GM21528 (cell line): ENCODE results near the gene ARHGAP26.
A peak's percentile ranks its signal among the peaks of the same experiment; 100 is the strongest.

ENCODE experiments used
- ATAC-seq: cut with Tn5 transposase; IDR thresholded peaks from one replicate; pipeline ENCODE4 v1.9.1; 2021; ENCODE audit warnings: mild to moderate bottlenecking, moderate library complexity; ENCODE audit not compliant: unreplicated experiment, low FRiP score

Gene ARHGAP26

GRCh38 chr5:142782976-142783530, 12.9 kb downstream of the ARHGAP26 start:
- ATAC-seq = no peak

GRCh38 chr5:142783601-142784341, 13.6 kb downstream of the ARHGAP26 start:
- peak; percentile 70 for ATAC-seq

- no peak for ATAC-seq
Observed at GRCh38 chr5:142784401-142784955, 14.3 kb downstream of the ARHGAP26 start.

GRCh38 chr5:142785206-142785605, 15.0 kb downstream of the ARHGAP26 start:
- no peak for ATAC-seq

- ATAC-seq = no peak
Observed at GRCh38 chr5:142789206-142789605, 19.0 kb downstream of the ARHGAP26 start.

- no peak for ATAC-seq
Observed at GRCh38 chr5:142792012-142792864, 22.1 kb downstream of the ARHGAP26 start.

GRCh38 chr5:142792865-142793232, 22.7 kb downstream of the ARHGAP26 start:
- no peak for ATAC-seq

GRCh38 chr5:142794537-142794936, 24.4 kb downstream of the ARHGAP26 start:
- ATAC-seq = no peak

- no peak for ATAC-seq
Observed at GRCh38 chr5:142795251-142795650, 25.1 kb downstream of the ARHGAP26 start.

- no peak for ATAC-seq
Observed at GRCh38 chr5:142796492-142797109, 26.4 kb downstream of the ARHGAP26 start.

- no peak for ATAC-seq
Observed at GRCh38 chr5:142797420-142797819, 27.2 kb downstream of the ARHGAP26 start.

GRCh38 chr5:142798099-142798770, 28.1 kb downstream of the ARHGAP26 start:
- no peak for ATAC-seq

- ATAC-seq = peak; percentile 85
Observed at GRCh38 chr5:142800776-142801494, 30.8 kb downstream of the ARHGAP26 start.

GRCh38 chr5:142801495-142801871, 31.3 kb downstream of the ARHGAP26 start:
- no peak for ATAC-seq

GRCh38 chr5:142803428-142804125, 33.4 kb downstream of the ARHGAP26 start:
- ATAC-seq = no peak

GRCh38 chr5:142805339-142805738, 35.2 kb downstream of the ARHGAP26 start:
- no peak for ATAC-seq

- no peak for ATAC-seq
Observed at GRCh38 chr5:142806841-142807267, 36.7 kb downstream of the ARHGAP26 start.

GRCh38 chr5:142807372-142807911, 37.3 kb downstream of the ARHGAP26 start:
- no peak for ATAC-seq
